Measurements from ENCODE around the gene RALY. TPM values are rescaled to one million over a fixed set of nuclear protein-coding genes. Genes with fewer than 3 reads are reported as not detected.

The RALY gene
- polyA plus RNA-seq, 1 donor from 2014 or later: 221 TPM

GRCh38 chr20:34120213-34120612 lies 126.5 kb downstream of the RALY start:
- TF ChIP-seq POLR2AphosphoS5 (IDR thresholded peaks at IDR 0.05) (no peak), SMC3 (conservative IDR thresholded peaks at IDR 0.05; ENCODE audit: poor library complexity) (no peak), MXI1 (conservative IDR thresholded peaks at IDR 0.05; ENCODE audit: poor library complexity, severe bottlenecking) (no peak), EZH2 (IDR thresholded peaks at IDR 0.05; ENCODE audit: borderline replicate concordance, insufficient read depth, low read length, poor library complexity, severe bottlenecking) (no peak), CTCF (IDR thresholded peaks at IDR 0.05; ENCODE audit: poor library complexity, severe bottlenecking) (no peak), TAF1 (IDR thresholded peaks at IDR 0.05; ENCODE audit: low read depth) (no peak), EP300 (conservative IDR thresholded peaks at IDR 0.05; ENCODE audit: poor library complexity, severe bottlenecking) (no peak), REST (IDR thresholded peaks at IDR 0.05; ENCODE audit: borderline replicate concordance) (no peak), RAD21 (conservative IDR thresholded peaks at IDR 0.05) (no peak)
- Histone ChIP-seq H3F3A (ENCODE audit: insufficient read depth, low read length, poor library complexity, severe bottlenecking) (no peaks in the 10 kb centered on the region), H3K79me2 (replicated peaks; ENCODE audit: insufficient read depth, low read length) (no peaks in the 10 kb centered on the region), H4K20me1 (ENCODE audit: insufficient read depth) (no peaks in the 10 kb centered on the region), H3K27me3 (ENCODE audit: insufficient read depth, low read depth, low read length) (no peaks in the 10 kb centered on the region), H3K9me2 (ENCODE audit: insufficient read depth, low read length) (no peaks in the 10 kb centered on the region), H3K27ac (ENCODE audit: low read length) (no peak overlapping the region), H3K36me3 (ENCODE audit: insufficient read depth, low read length) (no peaks in the 10 kb centered on the region), H2AFZ (ENCODE audit: low read depth, low read length) (no peak overlapping the region), H3K9ac (ENCODE audit: low read length) (no peak overlapping the region), H3K4me2 (ENCODE audit: low read length) (no peak overlapping the region), H3K9me3 (ENCODE audit: low read length) (no peaks in the 10 kb centered on the region), H3K4me3 (ENCODE audit: low read length) (no peak overlapping the region)

- no peak overlapping the region for H3K4me2 ChIP-seq (ENCODE audit: low read length)
- no peak overlapping the region for H3K4me3 ChIP-seq (ENCODE audit: low read length)
- H3F3A ChIP-seq (ENCODE audit: insufficient read depth, low read length, poor library complexity, severe bottlenecking): no peaks in the 10 kb centered on the region
- H3K9me2 ChIP-seq (ENCODE audit: insufficient read depth, low read length): no peaks in the 10 kb centered on the region
- TF ChIP-seq RAD21 (conservative IDR thresholded peaks at IDR 0.05) (no peak), POLR2AphosphoS5 (IDR thresholded peaks at IDR 0.05) (no peak), EP300 (conservative IDR thresholded peaks at IDR 0.05; ENCODE audit: poor library complexity, severe bottlenecking) (no peak), EZH2 (IDR thresholded peaks at IDR 0.05; ENCODE audit: borderline replicate concordance, insufficient read depth, low read length, poor library complexity, severe bottlenecking) (no peak), REST (IDR thresholded peaks at IDR 0.05; ENCODE audit: borderline replicate concordance) (no peak), SMC3 (conservative IDR thresholded peaks at IDR 0.05; ENCODE audit: poor library complexity) (no peak), TAF1 (IDR thresholded peaks at IDR 0.05; ENCODE audit: low read depth) (no peak), CTCF (IDR thresholded peaks at IDR 0.05; ENCODE audit: poor library complexity, severe bottlenecking) (no peak), MXI1 (conservative IDR thresholded peaks at IDR 0.05; ENCODE audit: poor library complexity, severe bottlenecking) (no peak)
- H3K9ac ChIP-seq (ENCODE audit: low read length): no peak overlapping the region
- H3K27ac ChIP-seq (ENCODE audit: low read length): no peak overlapping the region
- no peaks in the 10 kb centered on the region for H3K79me2 ChIP-seq (replicated peaks; ENCODE audit: insufficient read depth, low read length)
- no peaks in the 10 kb centered on the region for H4K20me1 ChIP-seq (ENCODE audit: insufficient read depth)
- H2AFZ ChIP-seq (ENCODE audit: low read depth, low read length): no peak overlapping the region
- no peaks in the 10 kb centered on the region for H3K9me3 ChIP-seq (ENCODE audit: low read length)
- H3K36me3 ChIP-seq (ENCODE audit: insufficient read depth, low read length): no peaks in the 10 kb centered on the region
- no peaks in the 10 kb centered on the region for H3K27me3 ChIP-seq (ENCODE audit: insufficient read depth, low read depth, low read length)
These were observed 128.7 kb downstream of the RALY start for GRCh38 chr20:34122274-34122980.
